ENCODE data around the gene CFAP70.
"Not testable (repeated sequence)": the region's sequence is repeated elsewhere in the genome, so short reads cannot be mapped to it uniquely, and the experiment has no call there.

The CFAP70 gene

GRCh38 chr10:73338801-73339368 lies 19.8 kb downstream of the CFAP70 start:
- DNase-seq = no peak

- no peak for DNase-seq
These were observed 25.5 kb downstream of the CFAP70 start for GRCh38 chr10:73333202-73333601.

- no peak for DNase-seq
These were observed 26.3 kb downstream of the CFAP70 start for GRCh38 chr10:73332379-73332778.

GRCh38 chr10:73328523-73328922 lies 30.1 kb downstream of the CFAP70 start:
- not testable (repeated sequence) for DNase-seq

GRCh38 chr10:73325290-73325689 lies 33.4 kb downstream of the CFAP70 start:
- not testable (repeated sequence) for DNase-seq

- not testable (repeated sequence) for DNase-seq
These were observed 35.1 kb downstream of the CFAP70 start for GRCh38 chr10:73323582-73323981.

- no peak for DNase-seq
These were observed 48.2 kb downstream of the CFAP70 start for GRCh38 chr10:73310475-73310874.

GRCh38 chr10:73307203-73307800 lies 51.4 kb downstream of the CFAP70 start:
- DNase-seq = no peak

GRCh38 chr10:73306171-73306708 lies 52.4 kb downstream of the CFAP70 start:
- DNase-seq = no peak

- DNase-seq = peak; percentile 40
These were observed 61.7 kb downstream of the CFAP70 start for GRCh38 chr10:73296946-73297345.

- no peak for DNase-seq
These were observed 65.2 kb downstream of the CFAP70 start for GRCh38 chr10:73293461-73293860.

- DNase-seq = no peak
These were observed 68.7 kb downstream of the CFAP70 start for GRCh38 chr10:73289958-73290357.

- no peak for DNase-seq
These were observed 71.2 kb downstream of the CFAP70 start for GRCh38 chr10:73287441-73287840.

GRCh38 chr10:73281097-73281496 lies 77.6 kb downstream of the CFAP70 start:
- no peak for DNase-seq

GRCh38 chr10:73264423-73264822 lies 94.2 kb downstream of the CFAP70 start:
- no peak for DNase-seq

GRCh38 chr10:73263693-73264347 lies 94.8 kb downstream of the CFAP70 start:
- DNase-seq = peak; percentile 64

GRCh38 chr10:73262880-73263555 lies 95.6 kb downstream of the CFAP70 start:
- no peak for DNase-seq

- peak; percentile 62 for DNase-seq
These were observed 96.4 kb downstream of the CFAP70 start for GRCh38 chr10:73262105-73262730.

GRCh38 chr10:73261362-73261995 lies 97.2 kb downstream of the CFAP70 start:
- no peak for DNase-seq

GRCh38 chr10:73258612-73259011 lies 100.1 kb downstream of the CFAP70 start:
- DNase-seq = not testable (repeated sequence)

- DNase-seq = peak; percentile 65
These were observed 105.5 kb downstream of the CFAP70 start for GRCh38 chr10:73253225-73253555.

GRCh38 chr10:73252445-73253224 lies 106.0 kb downstream of the CFAP70 start, which contains the start of gene MRPS16:
Gene MRPS16 (minus strand): TSS chr10:73252644. CDS start chr10:73252482, 162 bp downstream.
- peak; percentile 99 for DNase-seq
